ENCODE measurements around the gene UBE2N.
A peak's percentile ranks its signal among the peaks of the same experiment; 100 is the strongest.

UBE2N gene

GRCh38 chr12:93376436-93377251 lies 65.1 kb downstream of the UBE2N start:
- peak overlapping the region; percentile 61 for H3K4me3 ChIP-seq (ENCODE audit: low read depth, low read length)
- TF ChIP-seq, protein P1, sequence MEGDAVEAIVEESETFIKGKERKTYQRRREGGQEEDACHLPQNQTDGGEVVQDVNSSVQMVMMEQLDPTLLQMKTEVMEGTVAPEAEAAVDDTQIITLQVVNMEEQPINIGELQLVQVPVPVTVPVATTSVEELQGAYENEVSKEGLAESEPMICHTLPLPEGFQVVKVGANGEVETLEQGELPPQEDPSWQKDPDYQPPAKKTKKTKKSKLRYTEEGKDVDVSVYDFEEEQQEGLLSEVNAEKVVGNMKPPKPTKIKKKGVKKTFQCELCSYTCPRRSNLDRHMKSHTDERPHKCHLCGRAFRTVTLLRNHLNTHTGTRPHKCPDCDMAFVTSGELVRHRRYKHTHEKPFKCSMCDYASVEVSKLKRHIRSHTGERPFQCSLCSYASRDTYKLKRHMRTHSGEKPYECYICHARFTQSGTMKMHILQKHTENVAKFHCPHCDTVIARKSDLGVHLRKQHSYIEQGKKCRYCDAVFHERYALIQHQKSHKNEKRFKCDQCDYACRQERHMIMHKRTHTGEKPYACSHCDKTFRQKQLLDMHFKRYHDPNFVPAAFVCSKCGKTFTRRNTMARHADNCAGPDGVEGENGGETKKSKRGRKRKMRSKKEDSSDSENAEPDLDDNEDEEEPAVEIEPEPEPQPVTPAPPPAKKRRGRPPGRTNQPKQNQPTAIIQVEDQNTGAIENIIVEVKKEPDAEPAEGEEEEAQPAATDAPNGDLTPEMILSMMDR (IDR thresholded peaks at IDR 0.05; ENCODE audit: low read depth, low read length), result no peak

- TF ChIP-seq, protein P1 (IDR thresholded peaks at IDR 0.05; ENCODE audit: low read depth, low read length), result no peak
- H3K4me3 ChIP-seq (ENCODE audit: low read depth, low read length), result no peak overlapping the region
These were observed 65.8 kb downstream of the UBE2N start for GRCh38 chr12:93375906-93376305.

- TF ChIP-seq, protein P1 (IDR thresholded peaks at IDR 0.05; ENCODE audit: low read depth, low read length), result no peak
These were observed 67.6 kb downstream of the UBE2N start for GRCh38 chr12:93373961-93374656.

GRCh38 chr12:93370947-93371346 lies 70.8 kb downstream of the UBE2N start:
- TF ChIP-seq, protein P1 (IDR thresholded peaks at IDR 0.05; ENCODE audit: low read depth, low read length), result no peak
- no peak overlapping the region for H3K4me3 ChIP-seq (ENCODE audit: low read depth, low read length)

More at GRCh38 chr12:93373961-93374656, 67.6 kb downstream of the UBE2N start:
- no peak overlapping the region for H3K4me3 ChIP-seq (ENCODE audit: low read depth, low read length)

GRCh38 chr12:93369505-93369904 lies 72.2 kb downstream of the UBE2N start:
- no peak overlapping the region for H3K4me3 ChIP-seq (ENCODE audit: low read depth, low read length)
- TF ChIP-seq, protein P1 (IDR thresholded peaks at IDR 0.05; ENCODE audit: low read depth, low read length), result no peak

DNA sequence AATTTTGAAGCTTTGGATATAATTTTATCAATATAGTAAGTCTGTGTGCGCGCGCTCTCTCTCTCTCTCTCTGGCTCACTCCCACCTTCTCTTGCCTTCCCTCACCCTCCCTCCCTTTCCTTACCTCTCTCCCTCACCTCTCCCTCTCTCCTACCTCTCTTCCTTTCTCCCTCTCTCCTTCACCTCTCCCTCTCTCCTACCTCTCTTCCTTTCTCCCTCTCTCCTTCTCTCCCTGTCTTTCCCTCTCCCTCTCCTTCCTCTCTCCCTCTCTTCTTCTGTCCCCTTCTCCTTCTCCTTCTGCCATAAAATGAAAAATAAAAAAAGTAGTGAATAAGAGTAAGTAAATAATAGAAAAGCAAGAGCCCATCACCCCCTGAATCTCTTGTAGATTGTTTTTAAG lies 73.0 kb downstream of the UBE2N start:
- no peak overlapping the region for H3K4me3 ChIP-seq (ENCODE audit: low read depth, low read length)
- TF ChIP-seq, protein P1 (IDR thresholded peaks at IDR 0.05; ENCODE audit: low read depth, low read length), result no peak

- no peak overlapping the region for H3K4me3 ChIP-seq (ENCODE audit: low read depth, low read length)
- TF ChIP-seq, protein P1 (IDR thresholded peaks at IDR 0.05; ENCODE audit: low read depth, low read length), result no peak
These were observed 75.3 kb downstream of the UBE2N start for GRCh38 chr12:93366422-93366821.

Measured in WI38 (cell line).